Peyer's patch (tissue), 4 donors: ENCODE results near the gene TTLL10. TPM values are rescaled to one million over a fixed set of nuclear protein-coding genes. Genes with fewer than 3 reads are reported as not detected.

Experiments used
- DNase-seq, 3 donors: peaks; one replicate each; pipeline ENCODE4 v3.0.0-alpha.2; 2017 to 2019
- H3K27ac ChIP-seq, 4 donors: fragments of 200-600 bp; sonication (generic); one replicate each; pipeline ENCODE4 v1.5.1; 2016 to 2019
- H3K27me3 ChIP-seq, 2 donors: fragments of 200-600 bp; sonication (generic); one replicate each; pipeline ENCODE4 v1.5.1; 2019
- H3K36me3 ChIP-seq, 3 donors: fragments of 200-600 bp; sonication (generic); one replicate each; pipeline ENCODE4 v1.5.1; 2016 to 2019
- H3K4me1 ChIP-seq, 4 donors: fragments of 200-600 bp; sonication (generic); one replicate each; pipeline ENCODE4 v1.5.1; 2016 to 2019
- H3K4me3 ChIP-seq, 4 donors: fragments of 200-600 bp; sonication (generic); 1 replicate in 3 of 4; 2 replicates in 1 of 4; pipeline ENCODE4 v1.5.1; 2016 to 2019; ENCODE audit warnings: mild to moderate bottlenecking in 1 of 4
- H3K9me3 ChIP-seq, 4 donors: fragments of 200-600 bp; sonication (generic); one replicate each; pipeline ENCODE4 v1.5.1; 2016 to 2019; ENCODE audit warnings: mild to moderate bottlenecking in 1 of 4
- CTCF ChIP-seq, 6 experiments: fragments of 450-650 bp in 4 of 6; fragments of 200-600 bp in 2 of 6; sonication (generic) in 1 of 6; IDR thresholded peaks; one replicate each; pipeline ENCODE4 v1.5.1; 2017 to 2019; ENCODE audit warnings: antibody characterized with exemption in 6 of 6, mild to moderate bottlenecking in 3 of 6, moderate library complexity in 1 of 6
- POLR2A ChIP-seq, 2 donors: fragments of 450-650 bp; IDR thresholded peaks; one replicate each; pipeline ENCODE4 v1.5.1; 2017; ENCODE audit warnings: antibody characterized with exemption in 2 of 2, mild to moderate bottlenecking in 2 of 2, moderate library complexity in 2 of 2
- total RNA-seq, 4 donors: library from RNA; depleted of rRNA; stranded (reverse); fragments of >200 nt; gene quantifications; one replicate each; pipeline ENCODE4 v1.1.0, GENCODE V29; 2016

Gene TTLL10
- total RNA-seq, 4 donors from 2014 or later, result 1.6 to 3.6 (median 1.8) TPM; not detected in 1

- Histone ChIP-seq H3K4me1 (peaks cover 0 to 11% (median 2%) of the 10 kb centered on the region in 4 donors), H3K36me3 (no peaks in the 10 kb centered on the region), H3K9me3 (no peaks in the 10 kb centered on the region), H3K4me3 (no peak overlapping the region), H3K27ac (no peak overlapping the region), H3K27me3 (no peaks in the 10 kb centered on the region)
- no peak for TF ChIP-seq CTCF (IDR thresholded peaks at IDR 0.05)
- TF ChIP-seq POLR2A (IDR thresholded peaks at IDR 0.05), result no peak
- DNase-seq, result peak in 1 of 3 donors; percentile 40
These were observed 3.9 kb downstream of the TTLL10 start for GRCh38 chr1:1177452-1178206.

GRCh38 chr1:1178794-1179331 is 5.2 kb downstream of the TTLL10 start:
- H3K36me3 ChIP-seq, result no peaks in the 10 kb centered on the region
- H3K4me3 ChIP-seq, result no peak overlapping the region
- TF ChIP-seq CTCF (IDR thresholded peaks at IDR 0.05) (no peak), POLR2A (IDR thresholded peaks at IDR 0.05) (no peak)
- H3K27ac ChIP-seq, result no peak overlapping the region
- DNase-seq, result peak in 1 of 3 donors; percentile 42
- H3K4me1 ChIP-seq, result peaks cover 0 to 3% (median 0%) of the 10 kb centered on the region in 4 donors
- H3K9me3 ChIP-seq, result no peaks in the 10 kb centered on the region
- H3K27me3 ChIP-seq, result no peaks in the 10 kb centered on the region

- H3K27ac ChIP-seq, result no peak overlapping the region
- H3K4me1 ChIP-seq, result no peaks in the 10 kb centered on the region
- H3K36me3 ChIP-seq, result no peaks in the 10 kb centered on the region
- H3K27me3 ChIP-seq, result no peaks in the 10 kb centered on the region
- no peak overlapping the region for H3K4me3 ChIP-seq
- H3K9me3 ChIP-seq, result no peaks in the 10 kb centered on the region
- DNase-seq, result peak in 1 of 3 donors; percentile 41
- TF ChIP-seq CTCF (IDR thresholded peaks at IDR 0.05) (no peak), POLR2A (IDR thresholded peaks at IDR 0.05) (no peak)
These were observed 5.8 kb downstream of the TTLL10 start for GRCh38 chr1:1179346-1179982.

- no peak overlapping the region for H3K4me3 ChIP-seq
- no peaks in the 10 kb centered on the region for H3K36me3 ChIP-seq
- no peak overlapping the region for H3K27ac ChIP-seq
- peak in 1 of 3 donors; percentile 42 for DNase-seq
- no peaks in the 10 kb centered on the region for H3K9me3 ChIP-seq
- TF ChIP-seq POLR2A (IDR thresholded peaks at IDR 0.05), result no peak
- TF ChIP-seq CTCF (IDR thresholded peaks at IDR 0.05), result no peak
- H3K4me1 ChIP-seq, result no peaks in the 10 kb centered on the region
- H3K27me3 ChIP-seq, result no peaks in the 10 kb centered on the region
These were observed 6.5 kb downstream of the TTLL10 start for GRCh38 chr1:1179983-1180861.
